AG04450 (cell line): ENCODE measurements around the gene PRM1. TPM values are rescaled to one million over a fixed set of nuclear protein-coding genes. Genes with fewer than 3 reads are reported as not detected.
"Not testable (repeated sequence)": the region's sequence is repeated elsewhere in the genome, so short reads cannot be mapped to it uniquely, and the experiment has no call there.

Experiments
- CTCF ChIA-PET: fragments of 300-600, 350-600 bp; formaldehyde crosslinking; extraction: SDS; loops from one replicate; lab custom pipeline; 2022; ENCODE audit warnings: antibody characterized with exemption, inconsistent platforms; lab: Charles Lee
- POLR2A ChIA-PET: fragments of 350-600 bp; formaldehyde crosslinking; extraction: SDS; loops from one replicate; lab custom pipeline; 2021; ENCODE audit warnings: antibody characterized with exemption, inconsistent platforms; lab: Yijun Ruan, JAX
- DNase-seq: peaks from one replicate; pipeline ENCODE4 v3.0.0-alpha.2; 2011; ENCODE audit warnings: low read depth, low spot score
- H3K27ac ChIP-seq: one replicate; pipeline ENCODE4 v1.5.1; 2012; ENCODE audit warnings: low read depth, low read length, control low read depth
- H3K27me3 ChIP-seq: one replicate; pipeline ENCODE4 v1.6.0; 2012; ENCODE audit warnings: low read length; ENCODE audit not compliant: control insufficient read depth, insufficient read depth
- H3K4me3 ChIP-seq: 2 replicates; pipeline ENCODE4 v1.5.1; 2011; ENCODE audit warnings: mild to moderate bottlenecking, low read depth, low read length, control low read depth
- H3K9me3 ChIP-seq: 2 replicates; pipeline ENCODE4 v1.5.1; 2012; ENCODE audit warnings: low read length; ENCODE audit not compliant: control insufficient read depth, insufficient read depth
- polyA plus RNA-seq: library from polyadenylated mRNA; depleted of rRNA; stranded (reverse); fragments of >200 nt; gene quantifications from 2 replicates; pipeline ENCODE4 v1.2.3, GENCODE V29; 2011
- TF ChIP-seq, protein P1 (sequence below): IDR thresholded peaks from 2 replicates; pipeline ENCODE4 v1.5.1; 2011; ENCODE audit warnings: low read depth, low read length, control low read depth, inconsistent platforms

PRM1 gene
- polyA plus RNA-seq, 1 experiment = not detected

DNA sequence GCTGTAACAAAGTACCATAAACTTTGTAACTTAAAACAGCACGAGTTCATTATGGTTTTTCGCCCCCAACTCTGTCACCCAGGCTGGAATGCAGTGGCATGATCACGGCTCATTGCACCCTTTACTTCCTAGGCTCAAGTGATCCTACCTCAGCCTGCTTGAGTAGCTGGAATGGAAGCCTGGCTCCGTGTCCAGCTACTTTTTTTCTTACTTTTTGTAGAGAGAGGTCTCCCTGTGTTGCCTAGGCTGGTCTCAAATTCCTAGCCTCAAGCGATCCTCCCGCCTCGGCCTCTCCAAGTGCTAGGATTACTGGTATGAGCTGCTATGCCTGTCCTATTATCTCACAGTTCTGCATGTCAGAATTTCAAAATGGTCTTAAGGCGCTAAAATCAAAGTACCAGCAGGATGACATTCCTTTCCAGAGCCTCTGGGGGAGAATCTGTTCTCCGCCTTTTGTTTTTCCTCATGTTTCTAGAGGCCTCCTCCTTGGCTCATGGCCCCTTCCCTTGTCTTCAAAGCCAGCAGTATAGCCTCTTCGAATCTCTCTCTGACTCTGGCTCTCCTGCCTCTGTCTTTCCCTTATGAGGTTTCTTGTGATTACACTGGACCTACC lies 10.1 kb upstream of the PRM1 start:
- ChIA-PET CTCF (interaction anchor here (0.7 kb wide), 1 partner anchor 36 kb away, joined by 3 read pairs; no protein-coding TSS in a partner anchor), POLR2A (no interaction called here)
- H3K4me3 ChIP-seq = no peak overlapping the region
- H3K27ac ChIP-seq = no peak overlapping the region
- TF ChIP-seq, protein P1, sequence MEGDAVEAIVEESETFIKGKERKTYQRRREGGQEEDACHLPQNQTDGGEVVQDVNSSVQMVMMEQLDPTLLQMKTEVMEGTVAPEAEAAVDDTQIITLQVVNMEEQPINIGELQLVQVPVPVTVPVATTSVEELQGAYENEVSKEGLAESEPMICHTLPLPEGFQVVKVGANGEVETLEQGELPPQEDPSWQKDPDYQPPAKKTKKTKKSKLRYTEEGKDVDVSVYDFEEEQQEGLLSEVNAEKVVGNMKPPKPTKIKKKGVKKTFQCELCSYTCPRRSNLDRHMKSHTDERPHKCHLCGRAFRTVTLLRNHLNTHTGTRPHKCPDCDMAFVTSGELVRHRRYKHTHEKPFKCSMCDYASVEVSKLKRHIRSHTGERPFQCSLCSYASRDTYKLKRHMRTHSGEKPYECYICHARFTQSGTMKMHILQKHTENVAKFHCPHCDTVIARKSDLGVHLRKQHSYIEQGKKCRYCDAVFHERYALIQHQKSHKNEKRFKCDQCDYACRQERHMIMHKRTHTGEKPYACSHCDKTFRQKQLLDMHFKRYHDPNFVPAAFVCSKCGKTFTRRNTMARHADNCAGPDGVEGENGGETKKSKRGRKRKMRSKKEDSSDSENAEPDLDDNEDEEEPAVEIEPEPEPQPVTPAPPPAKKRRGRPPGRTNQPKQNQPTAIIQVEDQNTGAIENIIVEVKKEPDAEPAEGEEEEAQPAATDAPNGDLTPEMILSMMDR = no peak
- peaks cover 14% of the 10 kb centered on the region for H3K27me3 ChIP-seq
- no peak for DNase-seq
- no peaks in the 10 kb centered on the region for H3K9me3 ChIP-seq

DNA sequence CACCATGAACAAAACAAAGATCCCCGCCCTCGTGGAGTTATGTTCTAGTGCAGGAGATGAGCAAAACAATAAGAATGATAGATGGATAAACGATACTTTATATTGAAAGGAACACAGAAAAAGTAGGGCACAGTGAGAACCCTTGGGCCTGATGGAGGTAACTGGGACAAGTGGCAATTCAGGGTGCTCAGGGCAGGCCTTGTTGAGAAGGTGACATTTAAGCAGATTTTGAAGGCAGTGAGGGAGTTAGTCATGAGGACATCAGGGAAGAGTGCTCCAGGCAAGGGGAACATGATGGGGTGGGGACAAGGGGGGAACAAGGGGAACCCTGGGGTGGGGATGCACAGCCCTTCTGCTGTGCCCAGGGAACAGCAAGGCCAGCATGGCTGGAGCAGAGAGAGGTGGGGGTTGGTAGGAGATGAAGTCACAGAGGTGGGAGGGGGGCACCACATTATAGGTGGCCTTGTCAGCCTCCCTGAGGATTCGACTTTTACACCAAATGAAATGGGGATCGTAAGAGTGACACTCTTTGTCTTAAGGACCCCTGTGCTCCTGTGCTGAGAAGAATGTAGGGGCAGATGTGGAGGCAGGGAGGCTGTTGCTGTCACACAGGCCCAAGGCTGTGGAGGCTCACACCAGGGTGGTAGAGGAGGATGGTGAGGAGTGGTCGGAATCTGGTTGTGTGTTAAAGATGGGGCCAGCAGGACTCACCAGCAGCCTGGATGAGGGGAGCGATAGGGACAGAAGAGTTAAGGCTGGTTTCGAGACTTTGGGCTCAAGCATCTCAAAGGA lies 9.2 kb upstream of the PRM1 start:
- CTCF ChIA-PET = no interaction called here

DNA sequence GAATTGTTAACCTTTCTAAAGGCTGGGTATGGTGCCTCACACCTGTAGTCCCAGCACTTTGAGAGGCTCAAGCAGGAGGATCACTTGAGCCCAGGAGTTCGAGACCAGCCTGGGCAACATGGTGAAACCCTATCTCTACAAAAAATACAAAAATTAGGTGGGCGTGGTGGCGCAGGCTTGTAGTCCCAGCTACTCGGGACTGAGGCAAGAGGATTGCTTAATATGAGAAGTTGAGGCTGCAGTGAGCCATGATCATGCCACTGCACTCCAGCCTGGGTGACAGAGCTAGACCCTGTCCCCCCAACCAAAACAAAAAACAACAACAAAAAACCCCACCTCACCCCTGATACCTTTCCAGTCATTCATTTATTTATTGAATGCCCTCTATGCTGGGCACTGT lies 8.6 kb upstream of the PRM1 start:
- H3K9me3 ChIP-seq, DNase-seq, CTCF ChIA-PET, H3K27ac ChIP-seq, H3K4me3 ChIP-seq, POLR2A ChIA-PET: not testable (repeated sequence)
- peaks cover 12% of the 10 kb centered on the region for H3K27me3 ChIP-seq

More for the DNA sequence above, 9.2 kb upstream of the PRM1 start:
- Histone ChIP-seq H3K9me3 (no peaks in the 10 kb centered on the region), H3K4me3 (no peak overlapping the region), H3K27me3 (peaks cover 12% of the 10 kb centered on the region), H3K27ac (no peak overlapping the region)
- TF ChIP-seq, protein P1 = no peak
- POLR2A ChIA-PET = no interaction called here
- DNase-seq = no peak

DNA sequence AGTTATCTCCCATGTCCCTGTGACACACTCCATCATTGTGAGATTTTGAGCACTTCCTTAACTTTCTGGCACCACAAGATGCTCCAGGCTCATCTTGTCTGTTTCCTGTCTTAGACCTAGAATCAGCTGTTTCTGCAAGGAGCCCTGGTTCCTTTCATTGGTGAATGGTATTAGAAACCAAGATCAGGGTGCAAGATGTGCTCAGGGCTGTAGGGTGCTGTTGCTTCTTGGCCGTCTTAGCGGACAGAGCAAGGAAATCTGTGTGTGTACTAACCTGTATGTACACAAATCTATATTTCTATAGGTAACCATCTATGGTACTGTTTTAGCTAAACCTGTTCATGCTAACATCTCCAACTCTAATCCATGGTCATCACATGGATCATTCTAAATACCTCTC lies 8.1 kb upstream of the PRM1 start:
- CTCF ChIA-PET = interaction anchor here (1.0 kb wide), 1 partner anchor 325 kb away, joined by 6 read pairs; no protein-coding TSS in a partner anchor
- POLR2A ChIA-PET = no interaction called here
- peaks cover 12% of the 10 kb centered on the region for H3K27me3 ChIP-seq
- no peak overlapping the region for H3K27ac ChIP-seq
- no peak overlapping the region for H3K4me3 ChIP-seq
- H3K9me3 ChIP-seq = no peaks in the 10 kb centered on the region
- DNase-seq = no peak
- TF ChIP-seq, protein P1 = no peak

DNA sequence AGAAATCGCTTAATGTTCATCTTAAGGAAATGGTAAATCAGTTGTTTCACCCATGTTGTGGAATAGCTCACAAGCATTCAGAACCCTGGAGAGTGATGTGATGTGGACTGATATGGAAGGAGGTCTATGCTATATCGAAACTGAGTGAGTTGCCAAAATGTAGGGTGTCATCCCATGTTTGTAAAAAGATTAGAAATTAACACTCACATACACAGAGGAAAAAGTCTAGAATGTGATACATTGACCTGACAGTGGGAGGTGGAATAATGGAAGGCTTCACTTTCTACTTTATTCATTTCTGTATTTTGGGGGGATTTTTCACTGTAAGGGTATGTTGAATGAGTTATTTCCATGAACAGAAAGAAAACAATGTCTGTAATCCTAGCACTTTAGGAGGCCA lies 4.7 kb upstream of the PRM1 start:
- ChIA-PET CTCF (interaction anchor here (0.6 to 1.1 kb wide), 2 partner anchors 322 to 332 kb away, joined by 3 read pairs; no protein-coding TSS in a partner anchor), POLR2A (no interaction called here)
- Histone ChIP-seq H3K27ac (no peak overlapping the region), H3K9me3 (no peaks in the 10 kb centered on the region), H3K4me3 (no peak overlapping the region), H3K27me3 (peaks cover 16% of the 10 kb centered on the region)
- TF ChIP-seq, protein P1 = no peak
- no peak for DNase-seq
